ENCODE results near the gene CAMKV.

The CAMKV gene

GRCh38 chr3:49876567-49876966 lies 6.9 kb upstream of the CAMKV start:
- Histone ChIP-seq H3K27me3 (ENCODE audit: control insufficient read depth, insufficient read depth, low read length) (no peaks in the 10 kb centered on the region), H3K4me3 (ENCODE audit: low read depth, low read length) (no peak overlapping the region), H2AFZ (no peak overlapping the region), H3K4me1 (no peaks in the 10 kb centered on the region), H3K79me2 (no peaks in the 10 kb centered on the region), H3K27ac (no peak overlapping the region), H3K9me3 (ENCODE audit: control insufficient read depth, low read length) (no peaks in the 10 kb centered on the region), H3K36me3 (ENCODE audit: control insufficient read depth, insufficient read depth, low read length) (no peaks in the 10 kb centered on the region), H3K9ac (no peak overlapping the region), H3K4me2 (ENCODE audit: low read length) (no peak overlapping the region)
- TF ChIP-seq CTCF (IDR thresholded peaks at IDR 0.05), result no peak

- no peak overlapping the region for H3K4me2 ChIP-seq (ENCODE audit: low read length)
- no peak for TF ChIP-seq CTCF (IDR thresholded peaks at IDR 0.05)
- H3K27ac ChIP-seq, result no peak overlapping the region
- H2AFZ ChIP-seq, result no peak overlapping the region
- no peaks in the 10 kb centered on the region for H3K36me3 ChIP-seq (ENCODE audit: control insufficient read depth, insufficient read depth, low read length)
- H3K4me1 ChIP-seq, result peaks cover 3% of the 10 kb centered on the region
- H3K79me2 ChIP-seq, result no peaks in the 10 kb centered on the region
- H3K9ac ChIP-seq, result no peak overlapping the region
- peaks cover 8% of the 10 kb centered on the region for H3K27me3 ChIP-seq (ENCODE audit: control insufficient read depth, insufficient read depth, low read length)
- no peaks in the 10 kb centered on the region for H3K9me3 ChIP-seq (ENCODE audit: control insufficient read depth, low read length)
- no peak overlapping the region for H3K4me3 ChIP-seq (ENCODE audit: low read depth, low read length)
Observed at GRCh38 chr3:49873623-49874022, 3.9 kb upstream of the CAMKV start.

GRCh38 chr3:49872801-49873281 lies 3.1 kb upstream of the CAMKV start:
- Histone ChIP-seq H3K36me3 (ENCODE audit: control insufficient read depth, insufficient read depth, low read length) (no peaks in the 10 kb centered on the region), H3K4me2 (ENCODE audit: low read length) (no peak overlapping the region), H2AFZ (no peak overlapping the region), H3K27ac (no peak overlapping the region), H3K4me3 (ENCODE audit: low read depth, low read length) (no peak overlapping the region), H3K9ac (no peak overlapping the region), H3K27me3 (ENCODE audit: control insufficient read depth, insufficient read depth, low read length) (peaks cover 12% of the 10 kb centered on the region), H3K9me3 (ENCODE audit: control insufficient read depth, low read length) (no peaks in the 10 kb centered on the region), H3K4me1 (peaks cover 3% of the 10 kb centered on the region), H3K79me2 (no peaks in the 10 kb centered on the region)
- TF ChIP-seq CTCF (IDR thresholded peaks at IDR 0.05), result no peak

- Histone ChIP-seq H3K4me1 (peaks cover 3% of the 10 kb centered on the region), H3K79me2 (no peaks in the 10 kb centered on the region), H2AFZ (no peak overlapping the region), H3K27me3 (ENCODE audit: control insufficient read depth, insufficient read depth, low read length) (peaks cover 12% of the 10 kb centered on the region), H3K4me3 (ENCODE audit: low read depth, low read length) (no peak overlapping the region), H3K36me3 (ENCODE audit: control insufficient read depth, insufficient read depth, low read length) (no peaks in the 10 kb centered on the region), H3K4me2 (ENCODE audit: low read length) (no peak overlapping the region), H3K9ac (no peak overlapping the region), H3K9me3 (ENCODE audit: control insufficient read depth, low read length) (no peaks in the 10 kb centered on the region), H3K27ac (no peak overlapping the region)
- TF ChIP-seq CTCF (IDR thresholded peaks at IDR 0.05), result no peak
Observed at GRCh38 chr3:49871531-49872153, 1.9 kb upstream of the CAMKV start.

- H3K36me3 ChIP-seq (ENCODE audit: control insufficient read depth, insufficient read depth, low read length), result no peaks in the 10 kb centered on the region
- H3K79me2 ChIP-seq, result no peaks in the 10 kb centered on the region
- H3K4me1 ChIP-seq, result peaks cover 3% of the 10 kb centered on the region
- H3K9ac ChIP-seq, result no peak overlapping the region
- H3K27ac ChIP-seq, result no peak overlapping the region
- H2AFZ ChIP-seq, result peak overlapping the region; percentile 74
- H3K27me3 ChIP-seq (ENCODE audit: control insufficient read depth, insufficient read depth, low read length), result peaks cover 12% of the 10 kb centered on the region
- H3K9me3 ChIP-seq (ENCODE audit: control insufficient read depth, low read length), result no peaks in the 10 kb centered on the region
- H3K4me2 ChIP-seq (ENCODE audit: low read length), result peak overlapping the region; percentile 4
- H3K4me3 ChIP-seq (ENCODE audit: low read depth, low read length), result no peak overlapping the region
- TF ChIP-seq CTCF (IDR thresholded peaks at IDR 0.05), result no peak
Observed at GRCh38 chr3:49868862-49869466, 742 bp downstream of the CAMKV start.

Data from parathyroid adenoma (tissue), 2 donors.